NOMO-1 treated with dmso at 0.1 percent for 144 hours (cell line): ENCODE results near the gene MTURN.

Experiments
- DNase-seq: peaks from one replicate; lab custom pipeline; 2025; ENCODE audit not compliant: unreplicated experiment; lab: John Stamatoyannopoulos, UW

MTURN gene

GRCh38 chr7:30201921-30202320 lies 67.1 kb downstream of the MTURN start:
- DNase-seq = no peak

- DNase-seq = no peak
Measured at GRCh38 chr7:30202671-30203070, 67.9 kb downstream of the MTURN start.

- no peak for DNase-seq
Measured at GRCh38 chr7:30206491-30206890, 71.7 kb downstream of the MTURN start.

GRCh38 chr7:30206942-30207341 lies 72.2 kb downstream of the MTURN start:
- no peak for DNase-seq

- DNase-seq = no peak
Measured at GRCh38 chr7:30207376-30207775, 72.6 kb downstream of the MTURN start.

GRCh38 chr7:30209951-30210350 lies 75.2 kb downstream of the MTURN start:
- DNase-seq = no peak
